Heart right ventricle (tissue), 16 donors: ENCODE data around the gene C3orf20. TPM values are rescaled to one million over a fixed set of nuclear protein-coding genes. Genes with fewer than 3 reads are reported as not detected.
A peak's percentile ranks its signal among the peaks of the same experiment; 100 is the strongest.

Experiments used
- ATAC-seq, 8 donors: fragments of 200-7000 bp; cut with Tn5 transposase; one replicate each; pipeline ENCODE4 v1.9.1; 2020; ENCODE audit warnings: mild to moderate bottlenecking in 8 of 8, moderate library complexity in 8 of 8, moderate number of reproducible peaks in 1 of 8
- DNase-seq, 2 donors: peaks; one replicate each; pipeline ENCODE4 v3.0.0-alpha.2; 2020
- H3K27ac ChIP-seq, 10 donors: fragments of 200-600 bp; sonication (generic) in 2 of 10; one replicate each; pipeline versions ENCODE4 v1.5.0 to v1.8.0; 2020 to 2022; ENCODE audit warnings: mild to moderate bottlenecking in 3 of 10
- H3K27me3 ChIP-seq, 7 donors: fragments of 200-600 bp; one replicate each; pipeline ENCODE4 v1.8.0; 2021 to 2022; ENCODE audit warnings: mild to moderate bottlenecking in 2 of 7
- H3K36me3 ChIP-seq, 9 donors: fragments of 200-600 bp; sonication (generic) in 1 of 9; one replicate each; pipeline versions ENCODE4 v1.5.0 to v1.8.0; 2020 to 2022; ENCODE audit warnings: mild to moderate bottlenecking in 2 of 9
- H3K4me1 ChIP-seq, 9 donors: fragments of 200-600 bp; sonication (generic) in 1 of 9; one replicate each; pipeline versions ENCODE4 v1.5.0 to v1.8.0; 2020 to 2022; ENCODE audit warnings: mild to moderate bottlenecking in 4 of 9
- H3K4me3 ChIP-seq, 10 donors: fragments of 200-600 bp; sonication (generic) in 2 of 10; one replicate each; pipeline versions ENCODE4 v1.5.0 to v1.8.0; 2020 to 2022; ENCODE audit warnings: mild to moderate bottlenecking in 7 of 10, moderate library complexity in 2 of 10
- H3K9me3 ChIP-seq, 11 donors: fragments of 200-600 bp in 10 of 11; sonication (generic) in 2 of 11; one replicate each; pipeline versions ENCODE4 v1.5.0 to v1.8.0; 2013 to 2022; ENCODE audit warnings: mild to moderate bottlenecking in 2 of 11, control low read depth in 1 of 11, moderate library complexity in 1 of 11
- WGBS, 2 donors: extraction: QIAGEN DNeasy Blood & Tissue Kit; methylation state at CpG; one replicate each; pipeline ENCODE4 v1.1.7; 2013; ENCODE audit warnings: inconsistent platforms in 1 of 2; 5-methylcytosine and 5-hydroxymethylcytosine counted together
- intact Hi-C, 10 donors: fragments of 100-400 bp; cut with DNase I; formaldehyde crosslinking; loops; one replicate each; pipeline versions ENCODE4 v1.11.1 to v1.14.2; 2022
- polyA plus RNA-seq, 2 donors: library from polyadenylated mRNA; stranded (reverse); fragments of 200-250 nt; gene quantifications; one replicate each; pipeline ENCODE4 v1.2.3, GENCODE V29; 2013
- total RNA-seq, 10 donors: library from RNA; stranded (reverse); fragmentation: NEBNext Ultra II Directional in 3 of 10; extraction: Animal tissue kit (Norgen Biotek cat#: 25700) in 3 of 10; gene quantifications; one replicate each; pipeline versions ENCODE4 v1.2.1 to v1.2.4, GENCODE V29; 2021 to 2023
- TF ChIP-seq, protein P1 (sequence below), 9 donors: fragments of 200-600 bp; sonication (generic) in 2 of 9; IDR thresholded peaks; one replicate each; pipeline versions ENCODE4 v1.5.0 to v1.8.0; 2021 to 2022; ENCODE audit warnings: antibody characterized with exemption in 9 of 9, mild to moderate bottlenecking in 5 of 9, moderate library complexity in 1 of 9
- donor health status: Arrhythmogenic right ventricular cardiomyopathy.
- donor health status: ischemic (EF 13 %, LVEDD 7.1; RV severe dilation, severe dysfunction).
- donor health status: healthy with polysubstance abuse.
- donor health status: DM: no; HTN: yes; CAD: no.
- donor health status: DM: no; HTN: no; CAD: no.
- donor health status: ischemic (EF 25% LVEDD 6.9; RV normal size, moderate dysfunction).
- donor health status: ischemic (EF 25% LVEDD 5.7; RV mildly dilated, moderate dysfunction).
- donor health status: healthy.
- donor health status: DM: yes; HTN: yes; CAD: no.
- donor health status: Ischemic cardiomyopathy.
- donor health status: ischemic (EF 35%, LVEDD 5.7; RV mildly dilated, moderate dysfunction).
- donor health status: nonischemic (EF 11% LVEDD 7.7; RV severe dilation, severe dysfunction).
- donor health status: DM: yes; HTN: yes; CAD: no.
- donor health status: PGD.
- donor health status: ischemic (EF 29% LVEDD 5.4; RV normal size, mild dysfunction).
- donor health status: nonischemic (EF 23%, LVEDD 6.1; RV moderate dilation, normal function).

The C3orf20 gene
- total and polyA plus RNA-seq, 12 donors = 0.10 to 0.36 (median 0.16) TPM; not detected in 7

DNA sequence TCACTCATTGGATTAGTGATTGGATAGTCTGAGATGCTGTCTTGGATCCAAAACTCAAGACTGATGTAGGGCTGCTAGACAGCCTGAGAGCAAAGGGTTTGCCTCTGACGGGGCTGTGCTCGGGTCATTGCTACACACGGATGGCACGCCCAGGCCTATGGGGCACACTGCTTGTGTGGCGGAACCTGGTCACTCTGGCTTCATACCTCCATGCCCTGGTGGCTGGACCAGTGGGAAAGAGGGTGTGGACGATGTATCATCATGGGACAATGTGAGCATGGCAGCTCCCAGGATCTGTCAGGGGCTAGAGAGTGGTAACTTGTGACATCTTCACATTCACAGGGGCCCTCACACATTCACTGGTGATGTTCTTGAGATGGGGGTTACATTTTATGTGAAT is 41.5 kb upstream of the C3orf20 start:
- H3K36me3 ChIP-seq = no peaks in the 10 kb centered on the region
- 88 to 92% methylated on average over 6 of the region's 6 CpGs for WGBS, 2 donors

GRCh38 chr3:14633819-14634424 is 41.0 kb upstream of the C3orf20 start:
- intact Hi-C loops = loop anchor here in 1 of 10 donors (10.0 kb wide), 1 partner anchor 129 kb away; no protein-coding TSS in a partner anchor
- H3K27me3 ChIP-seq = peaks cover 0 to 40% (median 29%) of the 10 kb centered on the region in 7 donors
- ATAC-seq (peak in 7 of 8 donors; percentile 34 to 80 (median 71)), DNase-seq (peak; percentile 32 to 50)
- no peak overlapping the region for H3K27ac ChIP-seq
- H3K4me1 ChIP-seq = no peaks in the 10 kb centered on the region
- no peaks in the 10 kb centered on the region for H3K36me3 ChIP-seq
- TF ChIP-seq, protein P1, sequence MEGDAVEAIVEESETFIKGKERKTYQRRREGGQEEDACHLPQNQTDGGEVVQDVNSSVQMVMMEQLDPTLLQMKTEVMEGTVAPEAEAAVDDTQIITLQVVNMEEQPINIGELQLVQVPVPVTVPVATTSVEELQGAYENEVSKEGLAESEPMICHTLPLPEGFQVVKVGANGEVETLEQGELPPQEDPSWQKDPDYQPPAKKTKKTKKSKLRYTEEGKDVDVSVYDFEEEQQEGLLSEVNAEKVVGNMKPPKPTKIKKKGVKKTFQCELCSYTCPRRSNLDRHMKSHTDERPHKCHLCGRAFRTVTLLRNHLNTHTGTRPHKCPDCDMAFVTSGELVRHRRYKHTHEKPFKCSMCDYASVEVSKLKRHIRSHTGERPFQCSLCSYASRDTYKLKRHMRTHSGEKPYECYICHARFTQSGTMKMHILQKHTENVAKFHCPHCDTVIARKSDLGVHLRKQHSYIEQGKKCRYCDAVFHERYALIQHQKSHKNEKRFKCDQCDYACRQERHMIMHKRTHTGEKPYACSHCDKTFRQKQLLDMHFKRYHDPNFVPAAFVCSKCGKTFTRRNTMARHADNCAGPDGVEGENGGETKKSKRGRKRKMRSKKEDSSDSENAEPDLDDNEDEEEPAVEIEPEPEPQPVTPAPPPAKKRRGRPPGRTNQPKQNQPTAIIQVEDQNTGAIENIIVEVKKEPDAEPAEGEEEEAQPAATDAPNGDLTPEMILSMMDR (IDR thresholded peaks at IDR 0.05) = peak; percentile 44 to 89 (median 76)
- H3K4me3 ChIP-seq = no peak overlapping the region
- H3K9me3 ChIP-seq = no peaks in the 10 kb centered on the region
- 25 to 30% methylated on average over 8 of the region's 8 CpGs for WGBS, 2 donors

More for the DNA sequence above, 41.5 kb upstream of the C3orf20 start:
- DNase-seq = no peak
- intact Hi-C loops = loop anchor here in 1 of 10 donors (10.0 kb wide), 1 partner anchor 129 kb away; no protein-coding TSS in a partner anchor
- TF ChIP-seq, protein P1 (IDR thresholded peaks at IDR 0.05) = no peak
- no peak overlapping the region for H3K4me3 ChIP-seq
- no peak overlapping the region for H3K27ac ChIP-seq
- peaks cover 0 to 36% (median 25%) of the 10 kb centered on the region in 7 donors for H3K27me3 ChIP-seq
- ATAC-seq = no peak
- no peaks in the 10 kb centered on the region for H3K4me1 ChIP-seq
- H3K9me3 ChIP-seq = peaks cover 0 to 3% (median 0%) of the 10 kb centered on the region in 11 donors

DNA sequence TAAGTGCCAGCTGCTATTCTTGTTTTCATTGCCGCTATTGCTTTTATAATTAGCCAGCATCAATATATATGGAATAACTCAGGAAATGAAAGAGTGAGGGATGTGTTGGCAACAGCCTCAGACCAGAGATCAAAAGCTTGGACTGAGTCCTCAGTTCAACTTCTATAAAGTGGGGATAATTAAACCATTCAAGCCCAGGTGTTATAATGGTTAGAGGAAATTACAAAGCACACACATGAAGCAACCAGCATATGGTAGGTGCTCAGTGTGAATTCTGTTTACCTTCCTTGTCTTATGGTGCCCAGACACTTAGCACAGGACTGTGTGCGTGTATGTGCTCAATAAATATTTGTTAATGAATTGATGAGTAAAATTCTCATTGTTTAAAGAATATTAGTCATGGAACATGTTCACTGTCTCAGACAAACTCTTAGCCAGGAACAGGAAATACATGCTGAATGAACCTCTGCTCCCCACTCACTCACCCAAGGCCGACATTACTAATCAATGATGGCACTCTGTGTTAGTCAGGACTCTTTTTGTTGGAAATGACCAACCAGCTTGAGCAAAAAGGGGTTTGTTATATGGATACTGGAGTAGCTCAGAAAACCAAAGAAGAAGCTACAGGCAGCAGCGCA is 40.1 kb upstream of the C3orf20 start:
- ATAC-seq (no peak), DNase-seq (no peak)
- H3K9me3 ChIP-seq = no peaks in the 10 kb centered on the region
- H3K27me3 ChIP-seq = peaks cover 0 to 43% (median 35%) of the 10 kb centered on the region in 7 donors
- WGBS, 2 donors = 80 to 83% methylated on average over 4 of the region's 4 CpGs
- TF ChIP-seq, protein P1 (IDR thresholded peaks at IDR 0.05) = no peak
- no peaks in the 10 kb centered on the region for H3K36me3 ChIP-seq
- intact Hi-C loops = loop anchor here in 1 of 10 donors (10.0 kb wide), 1 partner anchor 130 kb away; no protein-coding TSS in a partner anchor
- no peak overlapping the region for H3K4me3 ChIP-seq
- no peaks in the 10 kb centered on the region for H3K4me1 ChIP-seq
- no peak overlapping the region for H3K27ac ChIP-seq

- intact Hi-C loops = loop anchor here in 1 of 10 donors (10.0 kb wide), 1 partner anchor 132 kb away; no protein-coding TSS in a partner anchor
- Histone ChIP-seq H3K27ac (no peak overlapping the region), H3K4me1 (no peaks in the 10 kb centered on the region), H3K27me3 (peaks cover 0 to 59% (median 45%) of the 10 kb centered on the region in 7 donors), H3K36me3 (no peaks in the 10 kb centered on the region), H3K9me3 (no peaks in the 10 kb centered on the region), H3K4me3 (no peak overlapping the region)
- ATAC-seq (no peak), DNase-seq (no peak)
- TF ChIP-seq, protein P1 (IDR thresholded peaks at IDR 0.05) = no peak
- 62 to 66% methylated on average over 4 of the region's 4 CpGs for WGBS, 2 donors
Observed at GRCh38 chr3:14636496-14637087, 38.3 kb upstream of the C3orf20 start.
